ENCODE results near the gene MEIOB.

MEIOB gene

DNA sequence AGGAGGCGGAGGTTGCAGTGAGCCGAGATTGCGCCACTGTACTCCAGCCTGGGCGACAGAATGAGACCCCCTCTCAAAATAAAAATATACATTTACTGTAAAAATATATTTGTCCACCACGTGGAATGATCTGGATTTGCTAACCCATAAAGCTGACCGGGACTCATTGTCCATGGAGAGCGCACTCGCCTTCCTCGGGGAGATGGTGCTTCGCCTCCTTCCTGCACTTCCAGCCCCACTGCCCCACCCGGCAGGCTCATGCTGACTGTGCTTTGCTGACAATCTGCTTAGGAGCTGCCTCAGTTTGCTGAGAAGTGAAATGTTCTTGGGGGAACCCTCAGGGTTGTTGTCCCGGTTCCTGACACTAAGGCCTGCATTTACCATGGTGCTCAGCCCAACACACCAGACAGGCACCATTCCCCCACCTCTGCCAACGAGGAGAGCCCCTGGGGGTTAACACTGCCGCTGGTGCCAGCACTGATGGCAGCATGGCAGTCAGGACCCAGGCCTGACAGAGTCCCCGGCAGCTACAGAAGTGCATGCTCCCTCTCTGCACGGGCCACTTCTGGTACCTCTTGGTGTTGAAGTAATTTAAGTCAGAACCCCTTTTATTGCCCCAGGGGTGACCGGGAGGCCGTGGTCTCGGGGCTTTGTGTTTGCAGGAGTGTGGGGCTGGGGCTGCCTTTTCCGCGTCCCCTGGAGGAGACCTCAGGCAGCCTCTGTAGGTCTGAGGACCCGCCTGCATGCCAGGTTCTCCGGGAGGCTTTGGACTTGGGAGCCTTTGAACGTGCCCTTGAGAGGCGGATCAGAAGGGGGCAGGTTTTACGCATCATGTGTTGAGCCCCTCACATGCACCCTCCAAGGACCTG lies 86.8 kb downstream of the MEIOB start:
- DNase-seq: peak; percentile 48

All from activated CD8-positive, alpha-beta memory T cell treated with anti-CD3 and anti-CD28 coated beads for 24 hours (primary cell).